ENCODE results near the gene CAT.

The CAT gene

DNA sequence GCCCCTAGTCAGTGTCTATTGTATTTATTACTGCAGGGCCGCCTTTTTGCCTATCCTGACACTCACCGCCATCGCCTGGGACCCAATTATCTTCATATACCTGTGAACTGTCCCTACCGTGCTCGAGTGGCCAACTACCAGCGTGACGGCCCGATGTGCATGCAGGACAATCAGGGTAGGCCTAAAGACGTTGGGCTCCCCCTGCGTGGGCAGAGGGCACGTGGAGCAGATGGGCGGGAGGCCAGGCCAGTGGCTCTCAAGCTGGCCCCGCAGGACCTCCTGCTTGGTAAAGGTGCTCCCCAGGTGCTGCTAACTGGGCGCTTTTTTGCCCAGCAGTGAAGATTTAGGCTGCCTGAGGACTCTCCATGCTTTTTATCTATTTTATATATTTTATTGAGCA lies 22.5 kb downstream of the CAT start:
- DNase-seq: no peak

DNA sequence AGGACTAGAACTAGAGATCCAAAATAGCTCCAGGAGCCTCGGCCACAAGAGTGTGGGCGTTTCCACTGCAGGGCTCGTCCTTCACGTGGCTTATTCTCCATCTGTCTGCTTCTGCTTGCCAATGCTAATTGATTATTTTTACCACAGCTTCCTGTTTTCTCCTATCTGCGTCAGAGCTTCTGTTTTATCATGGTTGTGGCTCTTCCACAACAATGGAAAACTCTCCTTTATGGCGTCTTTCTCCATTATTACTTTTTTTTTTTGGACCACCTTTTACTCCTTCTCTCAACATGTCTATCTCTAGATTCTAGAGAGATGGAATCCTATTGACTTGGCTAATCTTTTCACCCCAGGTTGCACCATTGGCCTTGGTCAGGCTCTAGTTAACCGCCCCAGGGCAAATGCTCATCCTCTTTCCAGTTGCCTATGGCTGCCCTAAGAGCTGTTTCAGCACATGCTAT lies 25.9 kb downstream of the CAT start:
- no peak for DNase-seq

DNA sequence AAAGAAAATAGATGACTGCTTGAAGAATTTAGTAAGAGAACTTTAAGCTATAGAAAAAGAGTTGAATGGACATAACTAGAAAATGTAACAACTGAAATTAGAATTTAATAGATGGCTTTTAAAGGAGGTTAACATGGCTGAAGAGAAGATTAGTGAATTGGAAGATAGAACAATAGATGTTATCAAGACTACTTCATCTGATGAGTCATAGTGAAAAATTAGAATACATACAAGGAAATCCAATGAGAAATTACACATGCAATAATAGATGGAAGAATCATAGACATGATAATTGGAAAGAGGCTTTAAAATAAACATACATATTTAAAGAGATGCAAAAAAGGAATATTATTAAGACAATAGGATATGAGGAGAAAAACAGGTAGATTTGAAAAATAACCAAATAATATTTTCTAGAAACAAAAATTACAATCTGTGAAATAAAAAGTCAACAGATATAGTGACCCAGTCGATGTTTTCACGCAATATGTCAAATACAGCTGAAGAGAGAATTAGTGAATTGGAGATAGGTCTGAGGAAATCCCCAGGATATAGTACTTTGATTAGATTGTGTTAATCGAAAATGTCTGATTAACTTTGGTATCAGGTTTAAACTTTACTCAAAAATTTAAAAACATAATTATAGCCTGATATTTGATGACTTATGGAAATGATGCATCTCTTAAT lies 28.2 kb downstream of the CAT start:
- no peak for DNase-seq

DNA sequence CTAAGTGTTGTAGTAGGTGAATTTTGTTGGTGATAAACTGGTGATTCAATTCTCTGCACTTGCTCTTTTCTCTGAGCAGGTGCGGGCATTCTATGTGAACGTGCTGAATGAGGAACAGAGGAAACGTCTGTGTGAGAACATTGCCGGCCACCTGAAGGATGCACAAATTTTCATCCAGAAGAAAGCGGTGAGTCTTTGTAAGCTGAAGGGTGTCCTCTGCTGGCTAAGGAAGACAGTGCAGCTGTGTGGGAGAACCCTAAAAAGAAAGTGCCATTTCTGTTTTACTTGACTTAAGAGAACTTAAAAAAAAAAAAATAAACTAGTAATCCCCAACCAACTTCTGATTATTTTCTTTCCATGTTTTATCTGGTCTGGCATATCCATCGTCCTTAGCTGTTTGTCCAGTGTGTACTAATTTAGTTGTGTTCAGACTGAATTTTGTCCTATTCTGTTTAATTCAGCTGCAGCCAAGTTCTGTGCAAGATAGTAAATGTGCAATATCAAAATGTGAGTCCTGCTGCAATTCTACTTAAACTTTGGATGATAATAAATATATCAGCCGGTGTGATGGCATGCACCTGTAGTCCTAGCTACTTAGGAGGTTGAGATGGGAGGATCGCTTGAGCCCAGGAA lies 29.6 kb downstream of the CAT start:
- DNase-seq: peak; percentile 37

DNA sequence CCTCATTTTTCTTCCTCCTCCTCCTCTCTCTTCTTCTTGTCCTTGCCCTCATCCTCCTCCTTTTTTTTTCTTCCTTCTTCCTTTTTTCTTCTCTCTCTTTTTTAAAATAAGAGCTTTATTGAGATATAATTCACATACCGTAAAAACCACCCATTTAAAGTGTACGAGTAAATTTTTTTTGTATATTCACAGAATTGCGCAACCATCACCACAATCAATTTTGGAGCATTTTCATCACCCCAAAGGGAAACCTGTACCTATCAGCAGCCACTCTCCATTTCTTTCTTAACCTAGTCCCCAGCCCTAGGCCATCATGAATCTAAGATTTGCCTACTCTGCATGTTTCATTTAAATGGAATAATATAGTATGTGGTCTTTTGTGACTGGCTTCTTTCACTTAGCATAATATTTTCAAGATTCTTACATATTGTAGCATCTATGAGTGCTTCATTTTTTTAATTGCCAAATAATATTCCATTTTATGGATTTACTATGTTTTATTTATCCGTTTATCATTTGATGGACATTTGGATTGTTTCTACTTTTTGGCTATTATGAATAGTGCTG lies 35.0 kb downstream of the CAT start:
- no peak for DNase-seq

DNA sequence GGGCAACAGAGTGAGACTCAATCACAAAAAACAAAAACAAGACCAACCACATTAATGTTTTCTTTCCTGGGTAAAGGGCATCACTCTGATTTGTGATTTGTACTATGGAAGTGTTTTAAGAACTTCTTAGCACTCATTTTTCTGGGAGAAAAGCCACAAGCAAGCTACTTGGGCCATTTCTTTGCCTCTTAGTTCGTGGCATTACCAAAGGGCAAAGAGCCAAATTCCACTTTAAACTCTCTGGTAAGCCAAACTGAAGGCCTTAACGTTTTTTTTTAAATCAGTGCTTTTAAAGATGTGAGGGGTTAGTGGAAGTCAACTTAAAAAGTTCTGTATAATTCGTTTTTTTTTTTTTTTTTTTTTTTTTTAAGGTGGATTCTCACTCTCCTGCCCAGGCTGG lies 36.9 kb downstream of the CAT start:
- DNase-seq: no peak

DNA sequence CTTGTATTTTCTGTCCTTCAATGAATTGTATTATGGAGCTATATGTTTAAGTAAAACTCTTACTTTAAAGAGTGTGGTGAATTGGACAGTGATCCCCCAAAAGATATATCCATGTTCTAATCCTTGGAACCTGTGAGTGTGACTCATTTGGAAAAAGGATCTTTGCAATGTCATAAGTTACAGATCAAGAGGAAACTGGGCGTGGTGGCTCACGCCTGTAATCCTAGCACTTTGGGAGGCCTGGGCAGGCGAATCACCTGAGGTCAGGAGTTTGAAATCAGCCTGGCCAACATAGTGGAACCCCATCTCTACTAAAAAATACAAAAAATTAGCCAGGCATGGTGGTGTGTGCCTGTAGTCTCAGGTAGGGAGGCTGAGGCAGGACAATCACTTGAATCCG lies 38.1 kb downstream of the CAT start:
- DNase-seq: no peak

DNA sequence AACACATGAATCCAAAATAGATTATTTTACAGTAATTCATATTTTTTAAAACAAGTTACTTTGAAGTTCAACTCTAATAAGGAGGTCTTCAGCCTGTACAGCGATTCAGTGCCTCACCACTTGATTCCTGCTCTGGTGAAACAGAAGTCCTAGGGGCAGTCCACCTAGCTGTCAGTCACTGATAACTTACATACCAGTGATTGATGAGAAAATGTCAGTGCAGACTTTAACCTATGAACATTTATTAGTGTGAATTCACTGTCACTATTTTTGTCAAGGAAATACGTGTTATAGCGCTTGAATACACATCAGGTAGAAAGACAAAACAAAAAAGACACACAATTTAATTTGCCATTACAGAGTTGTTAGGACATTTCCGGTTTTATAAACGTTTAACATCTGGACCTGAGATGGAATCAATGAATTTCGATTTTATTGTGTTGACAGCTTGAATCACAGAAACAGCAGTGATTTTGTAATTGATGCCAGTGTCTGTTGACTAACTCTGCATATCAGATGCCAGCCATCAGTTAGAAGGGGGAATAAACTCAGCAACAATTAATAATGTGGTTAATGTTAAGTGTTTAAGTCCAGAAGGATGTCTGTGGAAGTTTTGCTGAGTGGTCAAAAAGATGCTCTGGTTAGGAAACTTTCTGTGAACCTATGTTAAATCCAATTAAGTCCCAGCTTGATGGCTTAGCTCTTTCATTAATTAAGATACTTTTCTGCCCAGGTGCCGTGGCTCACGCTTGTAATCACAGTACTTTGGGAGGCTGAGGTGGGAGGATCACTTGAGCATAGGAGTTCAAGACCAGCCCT lies 40.3 kb downstream of the CAT start:
- peak; percentile 62 for DNase-seq

DNA sequence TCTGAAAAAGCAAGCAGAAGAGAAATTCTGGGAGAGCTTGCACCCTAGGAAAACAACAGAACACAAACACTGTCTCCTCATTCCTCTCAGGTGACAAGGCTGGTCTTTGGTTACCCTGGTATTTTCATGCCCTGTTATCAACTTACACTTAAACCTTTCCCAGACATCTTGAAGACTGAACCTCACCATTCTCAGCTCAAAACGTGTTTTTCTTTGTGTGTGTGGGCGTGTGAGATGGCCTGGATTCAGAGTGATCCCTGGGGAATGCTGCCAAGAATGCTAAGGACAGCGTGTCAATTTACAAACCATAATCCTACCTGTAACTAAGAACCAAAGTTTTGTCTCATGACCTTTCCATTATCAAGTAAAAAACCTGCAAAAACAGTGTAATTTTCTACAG lies 41.6 kb downstream of the CAT start:
- no peak for DNase-seq

DNA sequence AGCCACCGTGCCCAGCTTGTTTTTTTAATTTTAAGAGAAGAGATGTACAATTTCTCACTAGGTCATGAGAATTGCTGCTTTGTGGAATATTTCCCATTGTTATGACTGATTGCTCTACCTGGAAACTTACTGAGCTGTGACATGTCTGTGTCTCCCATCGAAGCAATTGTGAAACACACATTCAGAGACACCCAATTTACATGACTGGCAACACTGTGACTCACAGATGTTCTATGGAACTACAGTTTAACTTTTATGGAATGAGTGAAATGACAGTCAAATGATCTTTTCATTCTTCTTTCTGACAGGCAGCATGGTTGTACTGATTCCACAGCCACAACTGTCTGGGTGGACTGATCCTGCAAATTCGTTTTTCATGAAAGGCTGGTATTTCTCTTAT lies 42.6 kb downstream of the CAT start:
- no peak for DNase-seq

DNA sequence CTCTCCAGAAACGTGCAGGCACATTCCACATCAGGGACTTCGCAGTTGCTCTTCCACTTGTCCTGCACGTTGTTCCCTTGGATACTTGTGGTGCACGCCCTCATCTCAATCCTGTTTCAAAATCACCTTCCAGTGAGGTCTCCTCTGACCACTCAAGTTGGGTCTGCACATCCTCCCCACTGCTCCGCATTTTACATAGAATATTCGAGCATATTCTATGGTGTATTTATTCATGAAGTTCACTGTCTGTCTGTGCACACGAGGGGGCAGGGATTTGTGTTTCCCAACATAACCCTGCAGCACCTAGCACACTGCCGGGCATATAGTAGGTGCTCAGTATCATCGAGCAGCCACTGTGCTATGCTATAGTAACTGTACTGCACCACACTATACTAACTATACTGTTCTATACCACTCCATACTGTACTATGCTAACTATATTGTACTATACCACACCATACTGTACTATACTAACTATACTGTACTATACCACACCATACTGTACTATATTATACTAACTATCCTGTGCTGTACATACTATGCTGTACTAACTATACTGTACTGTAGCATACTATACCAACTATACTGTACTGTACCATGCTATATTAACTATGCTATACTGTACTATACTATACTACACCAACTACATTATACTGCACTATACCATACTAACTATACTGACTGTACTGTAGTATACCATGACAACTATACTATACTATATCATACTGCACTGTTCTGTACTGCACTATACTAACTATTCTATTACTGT lies 44.6 kb downstream of the CAT start:
- DNase-seq: no peak

DNA sequence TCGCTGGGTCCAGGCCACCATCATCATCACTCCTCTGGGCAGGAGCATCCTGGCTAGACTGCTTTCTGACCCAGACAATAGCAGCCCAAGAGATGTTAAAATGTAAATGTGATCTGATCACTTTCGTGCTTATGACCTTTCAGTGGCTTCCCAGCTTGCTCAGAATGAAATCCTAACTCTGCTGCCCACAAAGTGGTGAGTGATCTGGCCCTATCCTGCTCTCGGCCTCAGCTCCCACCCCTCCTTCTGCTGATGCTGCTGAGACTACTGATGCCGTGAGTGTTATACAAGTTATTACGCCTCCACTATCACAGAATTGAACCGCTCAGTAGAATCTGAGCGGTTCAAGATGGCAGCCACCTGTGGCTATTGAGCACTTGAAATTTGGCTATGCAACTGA lies 48.7 kb downstream of the CAT start:
- no peak for DNase-seq

DNA sequence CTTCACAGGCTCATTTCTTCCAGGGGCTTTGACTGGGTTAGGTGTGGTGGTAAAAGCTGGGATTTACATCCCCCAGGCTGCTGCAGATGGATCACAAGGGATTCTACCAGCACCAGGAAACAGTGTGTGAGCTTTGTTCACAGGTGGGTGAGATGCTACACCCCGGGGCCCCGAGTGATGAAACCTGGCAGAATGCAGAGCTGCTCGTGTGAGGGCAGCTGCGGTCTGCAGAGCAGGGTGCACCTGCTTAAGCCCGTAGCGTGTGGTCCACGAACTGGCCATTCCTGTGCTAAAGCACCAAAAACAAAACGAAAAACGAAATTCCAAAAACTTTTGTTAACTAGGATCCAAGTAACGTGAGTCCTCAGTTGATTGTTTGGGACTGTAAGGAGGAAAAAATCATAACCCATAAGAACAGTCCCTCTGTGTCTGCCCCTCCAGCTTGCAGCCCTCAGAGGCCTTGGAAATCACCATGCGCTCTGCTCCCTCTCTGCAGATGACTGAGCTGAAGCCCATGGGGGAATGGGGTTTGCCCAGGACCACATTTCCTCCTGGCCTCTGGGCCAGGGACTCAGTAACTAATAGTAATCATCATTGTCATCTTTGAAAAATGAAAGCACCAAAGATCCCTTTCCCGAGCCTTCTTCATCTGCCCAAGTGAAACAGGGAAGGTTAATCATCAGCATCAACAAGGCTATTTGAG lies 50.3 kb downstream of the CAT start:
- DNase-seq: no peak

DNA sequence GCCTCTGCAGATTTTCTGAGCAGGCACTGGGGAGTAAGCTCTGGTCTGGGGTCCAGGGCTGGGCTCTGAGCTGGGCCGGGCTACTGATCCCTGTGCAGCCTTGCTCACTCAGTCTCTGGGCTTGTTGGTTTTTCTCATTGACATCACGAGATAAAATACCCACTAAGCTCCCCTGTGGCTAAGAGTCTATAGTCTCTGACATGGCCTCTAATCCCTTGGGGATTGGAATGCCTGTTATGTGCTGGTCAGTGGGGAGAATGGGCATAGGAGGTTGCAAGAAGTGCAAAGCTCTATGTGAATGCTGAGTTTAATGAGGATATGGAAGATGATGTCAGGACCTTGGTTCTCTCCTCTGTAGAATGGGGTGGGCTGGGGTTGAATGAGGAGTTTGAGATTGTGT lies 51.6 kb downstream of the CAT start:
- peak; percentile 11 for DNase-seq

DNA sequence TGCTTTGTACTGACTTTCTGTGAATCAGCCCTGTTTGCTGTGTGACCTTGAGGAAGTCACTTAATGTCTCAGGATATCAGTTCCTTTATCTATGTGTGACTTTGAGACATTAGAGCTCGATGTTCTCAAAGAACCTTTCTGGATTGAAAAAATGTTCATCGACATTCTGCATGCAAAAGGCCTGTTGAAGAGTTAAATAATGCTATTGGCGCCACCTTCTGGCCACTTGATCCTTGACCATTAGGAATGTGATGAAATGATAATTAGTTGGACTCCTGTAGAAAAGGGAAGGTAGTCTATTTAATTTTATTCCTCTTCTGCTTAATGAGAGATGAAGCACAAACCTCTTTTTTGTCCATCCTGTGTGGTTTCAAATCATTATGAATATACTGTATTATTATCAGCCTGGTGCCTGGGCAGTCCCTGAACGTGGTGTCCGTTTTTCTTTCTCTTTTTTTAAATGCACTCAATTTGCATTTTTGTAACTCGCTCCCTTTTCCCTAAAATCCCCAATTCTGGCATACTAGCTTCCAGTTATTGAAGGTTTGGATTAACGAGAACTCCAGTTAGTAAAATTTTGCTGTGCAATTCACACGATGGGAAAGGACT lies 54.2 kb downstream of the CAT start:
- DNase-seq: peak; percentile 84

DNA sequence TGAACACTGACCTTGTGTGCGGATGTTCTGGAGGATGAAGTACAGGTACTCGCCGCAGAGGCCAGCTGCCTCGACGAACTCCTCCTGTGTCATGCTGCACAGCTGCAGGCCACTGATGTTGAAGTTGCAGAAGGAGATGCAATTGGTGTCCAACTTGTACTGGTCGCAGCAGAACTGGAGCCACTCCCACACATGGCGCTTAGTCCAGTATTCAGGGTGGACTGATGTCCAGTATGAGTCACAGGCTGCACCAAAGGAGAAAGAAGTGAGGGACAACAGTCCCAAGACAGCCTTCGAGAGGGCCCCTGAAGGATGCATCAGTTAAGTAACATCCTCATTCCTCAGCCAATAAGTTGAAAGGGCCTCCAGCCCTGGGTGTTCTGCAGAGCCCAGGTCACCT lies 54.7 kb downstream of the CAT start:
- DNase-seq: no peak

DNA sequence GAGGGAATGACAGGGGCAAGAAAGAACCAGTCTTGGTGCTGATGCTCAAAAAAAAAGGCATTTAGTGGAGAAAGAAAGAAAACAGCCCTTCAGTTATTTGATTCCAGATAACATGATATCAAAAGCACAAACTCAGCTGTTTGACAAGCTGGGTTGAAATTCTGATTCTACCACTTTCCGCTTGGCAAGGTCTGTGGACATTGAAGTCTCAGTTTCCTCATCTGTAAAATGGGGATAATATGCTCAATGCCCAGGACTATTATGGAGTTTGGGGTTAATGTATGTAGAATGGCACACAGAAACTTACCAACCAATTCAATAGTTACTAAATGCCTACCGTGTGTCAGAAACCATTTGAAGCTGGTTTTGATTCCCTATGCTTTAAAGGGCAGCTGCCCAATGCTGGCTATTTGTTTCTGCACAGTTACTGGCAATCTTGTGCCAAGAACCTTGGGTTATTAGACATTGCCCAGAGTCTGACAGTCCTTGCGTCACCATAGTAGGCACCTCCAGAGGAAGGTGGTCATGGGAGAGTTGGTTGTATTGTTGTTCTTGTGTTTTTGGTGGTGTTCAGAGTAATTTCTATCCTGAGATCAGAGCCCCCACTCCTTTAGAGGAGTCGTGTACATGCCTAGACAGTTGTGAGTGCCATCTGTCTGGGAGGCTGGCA lies 55.3 kb downstream of the CAT start:
- no peak for DNase-seq

DNA sequence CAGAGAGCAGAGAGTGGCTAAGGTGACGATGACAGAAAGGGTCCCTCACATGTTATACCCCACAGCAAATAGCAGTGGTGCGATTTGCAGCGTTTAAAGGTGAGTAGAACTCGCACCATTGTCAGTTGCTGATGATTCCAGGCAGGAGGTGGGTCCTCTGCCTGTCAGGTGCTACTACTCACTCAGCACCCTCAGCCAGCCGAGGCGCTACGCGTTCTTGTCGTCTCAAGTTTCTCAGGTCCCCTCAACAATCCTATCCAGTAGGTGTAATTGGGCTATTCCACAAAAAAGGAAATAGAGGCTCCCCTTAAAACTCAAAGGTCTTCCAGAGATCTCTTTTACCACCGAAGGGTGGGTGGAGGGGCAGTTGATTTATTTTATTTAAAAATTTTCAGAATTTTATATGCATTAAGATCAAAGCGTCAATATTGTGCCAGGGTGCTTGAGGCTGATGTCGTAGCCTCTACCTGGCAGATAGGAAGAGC lies 56.5 kb downstream of the CAT start:
- no peak for DNase-seq

DNA sequence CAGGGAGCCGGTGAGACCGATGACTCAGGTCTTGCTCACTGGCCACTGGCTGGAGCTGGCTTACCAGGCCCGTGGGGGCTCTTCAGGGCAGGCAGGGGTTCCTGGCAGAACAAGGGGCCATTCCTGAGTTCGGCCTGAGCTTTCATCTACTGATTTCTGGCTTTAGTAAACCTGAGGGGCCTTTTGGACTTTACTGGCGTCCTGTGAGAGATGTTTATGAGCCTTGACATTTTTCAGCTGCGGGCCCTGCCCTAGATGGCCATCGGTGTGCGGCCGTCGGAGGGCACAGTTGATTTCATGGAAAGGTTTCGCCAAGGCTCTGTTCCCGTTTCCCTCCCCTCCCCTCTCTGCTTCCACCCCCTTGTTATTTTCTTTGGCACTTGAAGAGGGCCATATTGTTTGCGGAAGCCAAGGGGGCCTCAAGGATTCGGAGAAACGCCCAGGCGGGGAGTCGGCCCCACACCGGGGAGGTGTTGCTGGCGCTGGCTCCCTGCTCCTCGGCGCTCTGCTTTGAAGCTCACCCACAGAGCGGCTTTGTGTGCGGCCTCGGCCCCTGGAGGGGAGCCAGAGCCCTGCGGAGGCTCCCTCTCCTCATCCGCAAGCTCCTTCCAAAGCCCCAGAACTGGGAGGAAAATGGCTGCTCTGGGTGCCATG lies 57.1 kb downstream of the CAT start:
- no peak for DNase-seq

DNA sequence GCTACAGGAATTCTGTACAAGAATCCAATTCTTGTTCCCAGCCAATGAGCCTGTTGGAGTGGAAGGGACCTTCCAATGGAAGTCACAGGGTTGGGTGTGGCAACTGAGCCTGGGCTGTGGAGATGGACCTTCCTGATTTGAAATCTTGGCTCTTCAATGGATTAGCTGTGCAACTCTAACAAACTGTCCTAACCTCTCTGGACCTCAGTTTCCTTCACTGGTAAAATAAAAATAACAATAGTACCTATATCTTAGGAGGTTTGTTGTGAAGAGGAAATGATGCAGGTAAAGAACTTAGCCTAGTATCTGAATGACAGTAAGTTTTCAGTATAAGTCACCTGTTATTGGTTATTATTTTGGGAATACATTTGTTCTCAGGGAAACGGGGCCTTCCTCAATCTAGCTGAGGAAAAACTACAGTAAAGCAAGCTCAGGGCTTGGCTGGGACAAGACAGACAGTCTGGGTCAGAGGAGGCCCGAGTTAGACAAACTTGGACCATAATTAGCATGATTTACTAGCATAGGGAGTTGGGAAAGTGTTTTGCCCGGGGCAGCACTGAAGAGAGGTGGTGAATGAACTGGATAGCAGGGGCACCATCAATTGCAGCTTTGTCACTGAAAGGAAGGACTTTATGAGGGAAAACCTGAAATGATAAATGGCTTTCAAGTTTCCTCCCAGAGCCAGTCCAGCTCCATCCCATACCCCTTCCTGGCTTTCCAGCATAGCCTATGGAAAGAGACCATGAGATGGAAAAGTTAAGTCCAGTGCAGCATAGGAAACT lies 61.2 kb downstream of the CAT start:
- DNase-seq: no peak
